ENCODE results near the gene HK3.

Gene HK3

DNA sequence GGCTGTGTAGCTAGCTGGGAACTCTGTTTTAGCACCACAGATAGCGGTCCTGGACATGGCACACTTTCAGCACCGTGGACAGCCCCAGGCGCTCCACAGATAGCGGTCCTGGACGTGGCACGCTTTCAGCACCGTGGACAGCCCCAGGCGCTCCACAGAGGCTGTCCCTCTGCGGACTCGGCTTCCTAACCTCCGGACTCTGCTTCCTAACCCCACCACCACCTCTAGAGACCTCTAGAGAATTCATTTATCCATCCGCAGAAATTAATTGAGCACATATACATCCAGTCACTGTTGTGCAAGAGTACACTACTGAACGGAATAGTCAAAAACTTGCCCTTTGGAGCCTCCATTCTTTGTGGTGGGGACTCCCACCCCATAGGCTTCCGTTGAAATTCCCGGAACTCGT is 61.4 kb downstream of the HK3 start:
- Histone ChIP-seq H3K4me1 (ENCODE audit: low read length) (no peaks in the 10 kb centered on the region), H3K36me3 (replicated peaks; ENCODE audit: low read depth, low read length) (no peaks in the 10 kb centered on the region), H3K9ac (ENCODE audit: low read length) (no peak overlapping the region), H3K4me3 (ENCODE audit: low read length) (no peak overlapping the region), H3K79me2 (ENCODE audit: low read length) (no peaks in the 10 kb centered on the region), H3K9me3 (ENCODE audit: insufficient read depth, low read length) (no peaks in the 10 kb centered on the region), H3K27ac (ENCODE audit: low read length) (no peak overlapping the region), H3K27me3 (ENCODE audit: low read depth, low read length) (peaks cover 7% of the 10 kb centered on the region; the same call in 1 of the 2 replicates), H3K4me2 (ENCODE audit: low read length) (no peak overlapping the region), H4K20me1 (ENCODE audit: insufficient read depth, low read length) (no peaks in the 10 kb centered on the region), H2AFZ (ENCODE audit: low read depth, low read length) (no peak overlapping the region)
- TF ChIP-seq CTCF (IDR thresholded peaks at IDR 0.05; ENCODE audit: low read depth, low read length) (no peak), EZH2phosphoT487 (IDR thresholded peaks at IDR 0.05; ENCODE audit: low read depth) (no peak)

DNA sequence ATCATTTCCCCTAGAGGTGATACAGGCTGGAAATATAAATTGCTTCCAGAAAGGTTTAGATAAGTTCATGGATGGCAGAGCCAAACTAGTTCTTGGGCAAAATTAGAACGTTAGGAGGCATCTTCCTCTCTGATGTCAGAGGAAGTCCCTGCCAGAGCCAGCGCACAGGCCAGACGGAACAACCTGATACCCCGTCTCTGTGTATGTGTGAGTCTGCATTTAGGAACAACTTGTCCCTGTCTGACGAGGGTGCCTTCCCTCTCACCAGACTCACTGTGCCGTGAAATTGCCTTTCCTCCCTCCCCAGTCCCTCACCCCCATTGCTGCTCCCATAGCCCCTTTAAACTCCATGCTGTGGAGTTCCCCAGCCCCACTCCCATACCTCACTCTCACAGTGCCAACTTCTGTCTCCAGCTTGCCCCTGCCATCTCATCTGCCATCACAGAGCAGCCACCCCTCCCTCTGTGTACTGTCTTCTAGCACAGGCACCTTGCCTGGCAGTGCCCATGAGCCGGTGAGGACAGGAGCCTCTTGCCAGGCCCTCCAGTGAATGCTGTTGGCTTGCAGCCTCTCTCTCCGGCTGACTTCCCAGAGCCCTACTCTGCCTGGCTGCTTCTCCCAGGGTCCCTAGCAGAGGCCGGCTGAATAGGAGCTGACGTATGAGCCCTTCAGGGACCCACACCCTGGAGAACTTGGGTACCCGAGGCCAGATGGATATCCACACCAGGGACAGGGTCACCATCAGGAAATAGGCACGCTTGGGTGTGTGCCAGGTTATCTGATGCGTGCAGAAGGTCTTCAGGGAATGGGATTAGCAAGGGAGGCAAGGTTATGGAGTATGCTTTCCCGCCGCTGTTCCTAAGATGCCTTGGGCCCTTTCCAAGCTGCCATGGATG is 62.1 kb downstream of the HK3 start:
- H2AFZ ChIP-seq (ENCODE audit: low read depth, low read length): no peak overlapping the region
- no peaks in the 10 kb centered on the region for H3K79me2 ChIP-seq (ENCODE audit: low read length)
- no peak overlapping the region for H3K4me2 ChIP-seq (ENCODE audit: low read length)
- no peaks in the 10 kb centered on the region for H3K9me3 ChIP-seq (ENCODE audit: insufficient read depth, low read length)
- TF ChIP-seq CTCF (IDR thresholded peaks at IDR 0.05; ENCODE audit: low read depth, low read length) (no peak), EZH2phosphoT487 (IDR thresholded peaks at IDR 0.05; ENCODE audit: low read depth) (no peak)
- peaks cover 7% of the 10 kb centered on the region; the same call in 1 of the 2 replicates for H3K27me3 ChIP-seq (ENCODE audit: low read depth, low read length)
- no peaks in the 10 kb centered on the region for H4K20me1 ChIP-seq (ENCODE audit: insufficient read depth, low read length)
- H3K27ac ChIP-seq (ENCODE audit: low read length): no peak overlapping the region
- H3K4me1 ChIP-seq (ENCODE audit: low read length): no peaks in the 10 kb centered on the region
- H3K9ac ChIP-seq (ENCODE audit: low read length): no peak overlapping the region
- no peaks in the 10 kb centered on the region for H3K36me3 ChIP-seq (replicated peaks; ENCODE audit: low read depth, low read length)
- H3K4me3 ChIP-seq (ENCODE audit: low read length): no peak overlapping the region

- Histone ChIP-seq H3K4me3 (ENCODE audit: low read length) (no peak overlapping the region), H3K79me2 (ENCODE audit: low read length) (no peaks in the 10 kb centered on the region), H3K4me1 (ENCODE audit: low read length) (no peaks in the 10 kb centered on the region), H4K20me1 (ENCODE audit: insufficient read depth, low read length) (no peaks in the 10 kb centered on the region), H2AFZ (ENCODE audit: low read depth, low read length) (no peak overlapping the region), H3K4me2 (ENCODE audit: low read length) (no peak overlapping the region), H3K36me3 (replicated peaks; ENCODE audit: low read depth, low read length) (no peaks in the 10 kb centered on the region), H3K27ac (ENCODE audit: low read length) (no peak overlapping the region), H3K9me3 (ENCODE audit: insufficient read depth, low read length) (no peaks in the 10 kb centered on the region), H3K9ac (ENCODE audit: low read length) (no peak overlapping the region), H3K27me3 (ENCODE audit: low read depth, low read length) (peaks cover 7% of the 10 kb centered on the region; the same call in 1 of the 2 replicates)
- TF ChIP-seq EZH2phosphoT487 (IDR thresholded peaks at IDR 0.05; ENCODE audit: low read depth) (no peak), CTCF (IDR thresholded peaks at IDR 0.05; ENCODE audit: low read depth, low read length) (no peak)
Measured at GRCh38 chr5:176835918-176836317, 63.2 kb downstream of the HK3 start.

DNA sequence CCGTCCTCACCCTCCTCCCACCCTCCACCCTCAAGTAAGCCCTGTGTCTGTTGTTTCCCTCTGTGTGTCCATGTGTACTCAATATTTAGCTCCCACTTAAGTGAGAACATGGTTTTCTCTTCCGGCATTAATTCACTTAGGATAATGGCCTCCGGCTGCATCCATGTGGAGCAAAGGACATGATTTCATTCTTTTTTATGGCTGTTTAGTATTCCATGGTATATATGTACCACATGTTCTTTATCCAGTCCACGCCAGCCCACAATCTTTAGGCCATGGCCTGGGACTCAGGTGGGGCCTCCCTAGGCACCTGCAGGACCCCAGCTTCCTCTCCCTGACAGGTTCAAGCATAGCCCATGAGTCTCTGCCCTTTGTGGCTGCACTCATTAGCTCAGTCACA is 65.9 kb downstream of the HK3 start:
- Histone ChIP-seq H3K27ac (ENCODE audit: low read length) (no peak overlapping the region), H3K4me1 (ENCODE audit: low read length) (no peaks in the 10 kb centered on the region), H3K9ac (ENCODE audit: low read length) (no peak overlapping the region), H3K36me3 (replicated peaks; ENCODE audit: low read depth, low read length) (no peaks in the 10 kb centered on the region), H3K4me2 (ENCODE audit: low read length) (no peak overlapping the region), H2AFZ (ENCODE audit: low read depth, low read length) (no peak overlapping the region), H3K27me3 (ENCODE audit: low read depth, low read length) (peaks cover 7% of the 10 kb centered on the region; the same call in 1 of the 2 replicates), H3K4me3 (ENCODE audit: low read length) (no peak overlapping the region), H4K20me1 (ENCODE audit: insufficient read depth, low read length) (no peaks in the 10 kb centered on the region), H3K9me3 (ENCODE audit: insufficient read depth, low read length) (no peaks in the 10 kb centered on the region), H3K79me2 (ENCODE audit: low read length) (no peaks in the 10 kb centered on the region)
- TF ChIP-seq EZH2phosphoT487 (IDR thresholded peaks at IDR 0.05; ENCODE audit: low read depth) (no peak), CTCF (IDR thresholded peaks at IDR 0.05; ENCODE audit: low read depth, low read length) (no peak)

Data from OCI-LY3 (cell line).